ENCODE data around the gene CDRT15L2.

GRCh38 chr17:20611309-20611708, 31.8 kb downstream of the CDRT15L2 start:
- TF ChIP-seq, protein P1, sequence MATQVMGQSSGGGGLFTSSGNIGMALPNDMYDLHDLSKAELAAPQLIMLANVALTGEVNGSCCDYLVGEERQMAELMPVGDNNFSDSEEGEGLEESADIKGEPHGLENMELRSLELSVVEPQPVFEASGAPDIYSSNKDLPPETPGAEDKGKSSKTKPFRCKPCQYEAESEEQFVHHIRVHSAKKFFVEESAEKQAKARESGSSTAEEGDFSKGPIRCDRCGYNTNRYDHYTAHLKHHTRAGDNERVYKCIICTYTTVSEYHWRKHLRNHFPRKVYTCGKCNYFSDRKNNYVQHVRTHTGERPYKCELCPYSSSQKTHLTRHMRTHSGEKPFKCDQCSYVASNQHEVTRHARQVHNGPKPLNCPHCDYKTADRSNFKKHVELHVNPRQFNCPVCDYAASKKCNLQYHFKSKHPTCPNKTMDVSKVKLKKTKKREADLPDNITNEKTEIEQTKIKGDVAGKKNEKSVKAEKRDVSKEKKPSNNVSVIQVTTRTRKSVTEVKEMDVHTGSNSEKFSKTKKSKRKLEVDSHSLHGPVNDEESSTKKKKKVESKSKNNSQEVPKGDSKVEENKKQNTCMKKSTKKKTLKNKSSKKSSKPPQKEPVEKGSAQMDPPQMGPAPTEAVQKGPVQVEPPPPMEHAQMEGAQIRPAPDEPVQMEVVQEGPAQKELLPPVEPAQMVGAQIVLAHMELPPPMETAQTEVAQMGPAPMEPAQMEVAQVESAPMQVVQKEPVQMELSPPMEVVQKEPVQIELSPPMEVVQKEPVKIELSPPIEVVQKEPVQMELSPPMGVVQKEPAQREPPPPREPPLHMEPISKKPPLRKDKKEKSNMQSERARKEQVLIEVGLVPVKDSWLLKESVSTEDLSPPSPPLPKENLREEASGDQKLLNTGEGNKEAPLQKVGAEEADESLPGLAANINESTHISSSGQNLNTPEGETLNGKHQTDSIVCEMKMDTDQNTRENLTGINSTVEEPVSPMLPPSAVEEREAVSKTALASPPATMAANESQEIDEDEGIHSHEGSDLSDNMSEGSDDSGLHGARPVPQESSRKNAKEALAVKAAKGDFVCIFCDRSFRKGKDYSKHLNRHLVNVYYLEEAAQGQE (IDR thresholded peaks at IDR 0.05; ENCODE audit: insufficient read depth in 1 of 2, low read depth in 2 of 2, low read length in 2 of 2) = no peak
- TF ChIP-seq POLR2AphosphoS5 (IDR thresholded peaks at IDR 0.05; ENCODE audit: low read depth, low read length) (no peak), SIN3A (IDR thresholded peaks at IDR 0.05; ENCODE audit: borderline replicate concordance, insufficient read depth, low read length) (no peak), FOXP2 (optimal IDR thresholded peaks at IDR 0.05; ENCODE audit: borderline replicate concordance, extremely low read depth, extremely low read length, insufficient read depth) (no peak), TAF1 (IDR thresholded peaks at IDR 0.05; ENCODE audit: borderline replicate concordance, insufficient read depth, low read length) (no peak)

Measured in PFSK-1 (cell line).